IMR-90 (cell line): ENCODE measurements around the gene MRPL44. TPM values are rescaled to one million over a fixed set of nuclear protein-coding genes. Genes with fewer than 3 reads are reported as not detected.

ENCODE experiments used
- ATAC-seq: fragments of 200-7000 bp; cut with Tn5 transposase; 2 replicates; pipeline ENCODE4 v1.9.1; 2020; ENCODE audit warnings: low read depth, mild to moderate bottlenecking, moderate library complexity
- BruUV-seq: library from RNA; stranded (reverse); fragments of 400-500 nt; replicated peaks from 2 replicates; lab custom pipeline; 2021; lab: Mats Ljungman, UMichigan
- CTCF ChIA-PET: fragments of 300-600 bp; formaldehyde crosslinking; extraction: SDS; loops from one replicate; lab custom pipeline; 2021; ENCODE audit warnings: antibody characterized with exemption; lab: Yijun Ruan, JAX
- POLR2A ChIA-PET: fragments of 300-600 bp; sonication (Branson Sonifier 250); formaldehyde crosslinking; loops from one replicate; lab custom pipeline; 2022; ENCODE audit warnings: antibody characterized with exemption; ENCODE audit not compliant: unreplicated experiment; lab: Charles Lee
- DNase-seq: peaks from one replicate; pipeline ENCODE4 v3.0.0; 2013
- H2AFZ ChIP-seq: replicated peaks from 2 replicates; pipeline ENCODE3; 2013; ENCODE audit warnings: low read length, mild to moderate bottlenecking; ENCODE audit not compliant: poor library complexity
- H2AK5ac ChIP-seq: 2 replicates; pipeline ENCODE4 v1.6.1; 2013; ENCODE audit warnings: low read depth, low read length, inconsistent platforms
- H2AK9ac ChIP-seq: replicated peaks from 2 replicates; pipeline ENCODE3; 2013; ENCODE audit warnings: mild to moderate bottlenecking, low read depth, low read length, moderate library complexity; ENCODE audit not compliant: poor library complexity
- H2BK120ac ChIP-seq: 2 replicates; pipeline ENCODE4 v1.6.1; 2013; ENCODE audit warnings: low read depth, low read length, inconsistent platforms
- H2BK15ac ChIP-seq: 3 replicates; pipeline ENCODE4 v1.6.1; 2013; ENCODE audit warnings: low read depth, low read length, inconsistent platforms
- H2BK20ac ChIP-seq: 2 replicates; pipeline ENCODE4 v1.6.1; 2013; ENCODE audit warnings: low read depth, mild to moderate bottlenecking, inconsistent platforms, low read length, moderate library complexity
- H2BK5ac ChIP-seq: 2 replicates; pipeline ENCODE4 v1.6.1; 2013; ENCODE audit warnings: mild to moderate bottlenecking, low read depth, low read length, inconsistent platforms; ENCODE audit not compliant: poor library complexity, severe bottlenecking
- H3K14ac ChIP-seq: replicated peaks from 2 replicates; pipeline ENCODE4 v1.6.1; 2013; ENCODE audit warnings: low read depth, low read length, inconsistent platforms
- H3K18ac ChIP-seq: 2 replicates; pipeline ENCODE4 v1.6.1; 2013; ENCODE audit warnings: low read depth, low read length, control low read depth
- H3K23ac ChIP-seq: 2 replicates; pipeline ENCODE4 v1.6.1; 2013; ENCODE audit warnings: low read depth, low read length, inconsistent platforms
- H3K27ac ChIP-seq: 2 replicates; pipeline ENCODE4 v1.5.1; 2013; ENCODE audit warnings: mild to moderate bottlenecking, control low read depth, low read length; ENCODE audit not compliant: insufficient read depth
- H3K27me3 ChIP-seq: 2 replicates; pipeline ENCODE4 v1.6.1; 2013; ENCODE audit warnings: low read length; ENCODE audit not compliant: control insufficient read depth, insufficient read depth
- H3K36me3 ChIP-seq: 2 replicates; pipeline ENCODE4 v1.6.1; 2013; ENCODE audit warnings: low read length, mixed read lengths; ENCODE audit not compliant: control insufficient read depth, insufficient read depth
- H3K4ac ChIP-seq: 2 replicates; pipeline ENCODE4 v1.6.1; 2013; ENCODE audit warnings: low read depth, low read length, inconsistent platforms
- H3K4me1 ChIP-seq: 2 replicates; pipeline ENCODE4 v1.6.1; 2013; ENCODE audit warnings: low read length, mixed read lengths; ENCODE audit not compliant: control insufficient read depth, insufficient read depth
- H3K4me2 ChIP-seq: 2 replicates; pipeline ENCODE4 v1.6.1; 2013; ENCODE audit warnings: low read depth, mild to moderate bottlenecking, control low read depth, low read length, moderate library complexity
- H3K4me3 ChIP-seq: 2 replicates; pipeline ENCODE4 v1.5.1; 2013; ENCODE audit warnings: low read depth, mild to moderate bottlenecking, control low read depth, low read length, moderate library complexity; ENCODE audit not compliant: insufficient read depth
- H3K56ac ChIP-seq: 2 replicates; pipeline ENCODE4 v1.6.1; 2013; ENCODE audit warnings: low read length, inconsistent platforms; ENCODE audit not compliant: insufficient read depth; ENCODE audit errors: extremely low read depth
- H3K79me1 ChIP-seq, 2 experiments: 2 replicates each; pipeline ENCODE4 v1.6.1; 2013; ENCODE audit warnings: low read length in 2 of 2, inconsistent platforms in 1 of 2, low read depth in 1 of 2
- H3K9ac ChIP-seq: 2 replicates; pipeline ENCODE4 v1.6.1; 2013; ENCODE audit warnings: low read depth, low read length, control low read depth
- H3K9me1 ChIP-seq: 2 replicates; pipeline ENCODE4 v1.6.1; 2013; ENCODE audit warnings: low read length, inconsistent platforms; ENCODE audit not compliant: insufficient read depth
- H3K9me3 ChIP-seq: 2 replicates; pipeline ENCODE4 v1.6.1; 2013; ENCODE audit warnings: low read length; ENCODE audit not compliant: control insufficient read depth, insufficient read depth
- H4K20me1 ChIP-seq: 2 replicates; pipeline ENCODE4 v1.6.1; 2013; ENCODE audit warnings: low read length, inconsistent platforms; ENCODE audit not compliant: insufficient read depth
- H4K5ac ChIP-seq: 2 replicates; pipeline ENCODE4 v1.6.1; 2013; ENCODE audit warnings: mild to moderate bottlenecking, low read depth, low read length, control low read depth
- H4K8ac ChIP-seq, 2 experiments: 2 replicates each; pipeline ENCODE4 v1.6.1; 2013; ENCODE audit warnings: low read depth in 2 of 2, low read length in 2 of 2, control low read depth in 1 of 2, inconsistent platforms in 1 of 2
- H4K91ac ChIP-seq: 2 replicates; pipeline ENCODE4 v1.6.1; 2013; ENCODE audit warnings: low read depth, low read length, inconsistent platforms; ENCODE audit not compliant: insufficient read depth
- BHLHE40 ChIP-seq: fragments of 150-350 bp; IDR thresholded peaks from 2 replicates; pipeline ENCODE4 v1.6.1; 2016; ENCODE audit warnings: mild to moderate bottlenecking, low read depth, low read length
- CEBPB ChIP-seq: IDR thresholded peaks from 2 replicates; pipeline ENCODE4 v1.6.1; 2012; ENCODE audit warnings: low read depth, low read length, improper control_type of control experiment
- CHD1 ChIP-seq: IDR thresholded peaks from 2 replicates; pipeline ENCODE4 v1.6.1; 2012; ENCODE audit warnings: low read depth, low read length, improper control_type of control experiment
- CTCF ChIP-seq: conservative IDR thresholded peaks from 2 replicates; pipeline ENCODE4 v1.5.1; 2012; ENCODE audit warnings: mild to moderate bottlenecking, low read depth, low read length, improper control_type of control experiment
- ELK1 ChIP-seq: fragments of 150-350 bp; IDR thresholded peaks from 2 replicates; pipeline ENCODE4 v1.6.1; 2016; ENCODE audit warnings: low read depth, mild to moderate bottlenecking, low read length, moderate library complexity, borderline replicate concordance
- FOS ChIP-seq: fragments of 150-350 bp; IDR thresholded peaks from 2 replicates; pipeline ENCODE4 v1.6.1; 2016; ENCODE audit warnings: low read depth, low read length
- MAFK ChIP-seq: IDR thresholded peaks from 2 replicates; pipeline ENCODE4 v1.6.1; 2012; ENCODE audit warnings: low read depth, low read length, improper control_type of control experiment
- MAZ ChIP-seq: IDR thresholded peaks from 2 replicates; pipeline ENCODE4 v1.6.1; 2012; ENCODE audit warnings: low read depth, mild to moderate bottlenecking, low read length, improper control_type of control experiment, moderate library complexity, borderline replicate concordance
- MXI1 ChIP-seq: IDR thresholded peaks from 2 replicates; pipeline ENCODE4 v1.6.1; 2012; ENCODE audit warnings: low read depth, mild to moderate bottlenecking, low read length, moderate library complexity, borderline replicate concordance
- NFE2L2 ChIP-seq: fragments of 150-350 bp; IDR thresholded peaks from 2 replicates; pipeline ENCODE4 v1.6.1; 2016; ENCODE audit warnings: low read depth, mild to moderate bottlenecking, low read length
- POLR2A ChIP-seq: IDR thresholded peaks from 2 replicates; pipeline ENCODE4 v1.6.1; 2012; ENCODE audit warnings: mild to moderate bottlenecking, low read depth, low read length
- RAD21 ChIP-seq: IDR thresholded peaks from 2 replicates; pipeline ENCODE4 v1.6.1; 2012; ENCODE audit warnings: low read length, improper control_type of control experiment
- RCOR1 ChIP-seq: IDR thresholded peaks from 2 replicates; pipeline ENCODE4 v1.6.1; 2012; ENCODE audit warnings: mild to moderate bottlenecking, low read length, improper control_type of control experiment; ENCODE audit not compliant: insufficient replicate concordance
- RFX5 ChIP-seq: IDR thresholded peaks from 2 replicates; pipeline ENCODE4 v1.8.0; 2012; ENCODE audit warnings: low read depth, mild to moderate bottlenecking, low read length, moderate library complexity
- SMC3 ChIP-seq: fragments of 150-350 bp; IDR thresholded peaks from 2 replicates; pipeline ENCODE4 v1.6.1; 2016; ENCODE audit warnings: low read depth, mild to moderate bottlenecking, antibody characterized with exemption, low read length, moderate library complexity
- USF2 ChIP-seq: fragments of 150-350 bp; IDR thresholded peaks from 2 replicates; pipeline ENCODE4 v1.6.1; 2017; ENCODE audit warnings: mild to moderate bottlenecking, antibody characterized with exemption, low read length, low read depth
- WGBS, 2 experiments: methylation state at CpG; one replicate each; pipeline versions ENCODE4 v1.1.5 to v1.1.7; 2013; ENCODE audit warnings: missing lambda C conversion rate in 2 of 2; ENCODE audit not compliant: insufficient read length in 1 of 2; ENCODE audit errors: extremely low coverage in 2 of 2; 5-methylcytosine and 5-hydroxymethylcytosine counted together
- dilution Hi-C: fragments of 300-500 bp; cut with HindIII; formaldehyde crosslinking; loops from one replicate; pipeline ENCODE4 v1.14.3; 2018; ENCODE audit warnings: low sequenced_read_pairs; ENCODE audit not compliant: unreplicated experiment
- in situ Hi-C: fragments of 300-500 bp; cut with MboI; formaldehyde crosslinking; loops from 3 replicates; pipeline ENCODE4 v1.14.3; 2019; ENCODE audit warnings: low sequenced_read_pairs, inconsistent platforms, mixed read lengths
- intact Hi-C: fragments of 100-400 bp; cut with micrococcal nuclease; formaldehyde crosslinking; loops from 2 replicates; pipeline ENCODE4 v1.10.0; 2022
- polyA plus RNA-seq, 3 experiments: library from polyadenylated mRNA; depleted of rRNA; stranded (reverse); fragments of >200 nt; gene quantifications; 2 replicates each; pipeline ENCODE4 v1.2.3, GENCODE V29; 2012; ENCODE audit warnings: low replicate concordance in 1 of 3
- total RNA-seq: library from RNA; depleted of rRNA; stranded (reverse); fragments of >200 nt; gene quantifications from 2 replicates; pipeline ENCODE4 v1.2.3, GENCODE V29; 2012

The MRPL44 gene
- total and polyA plus RNA-seq, 2 of the 4 experiments (the other 2 are of a cell fraction) = 18.6 to 20.1 TPM

GRCh38 chr2:223923976-223924375 is 33.3 kb upstream of the MRPL44 start:
- DNase-seq (no peak), ATAC-seq (no peak)
- Histone ChIP-seq H3K9me3 (no peaks in the 10 kb centered on the region; the same call in none of the 2 replicates), H3K4me2 (no peak overlapping the region), H2BK5ac (no peak overlapping the region), H3K36me3 (peaks cover 8% of the 10 kb centered on the region), H2BK15ac (no peak overlapping the region), H3K27me3 (no peaks in the 10 kb centered on the region), H3K56ac (no peak overlapping the region), H3K18ac (no peak overlapping the region), H2AK9ac (no peak overlapping the region), H2AK5ac (no peak overlapping the region), H3K4me1 (peaks cover 20% of the 10 kb centered on the region), H2BK120ac (no peak overlapping the region), H3K4ac (no peak overlapping the region), H4K91ac (no peak overlapping the region), H3K27ac (no peak overlapping the region), H2BK20ac (no peak overlapping the region), H4K20me1 (peaks cover 59% of the 10 kb centered on the region), H4K5ac (no peak overlapping the region), H3K23ac (no peak overlapping the region), H3K4me3 (no peak overlapping the region), H3K9ac (no peak overlapping the region), H3K9me1 (peaks cover 32% of the 10 kb centered on the region), H4K8ac (no peak overlapping the region), H2AFZ (no peak overlapping the region), H3K79me1 (peaks cover 23 to 81% of the 10 kb centered on the region in 2 experiments), H3K14ac (no peak overlapping the region)
- ChIA-PET POLR2A (no interaction called here), CTCF (no interaction called here)
- no peak for TF ChIP-seq CEBPB
- TF ChIP-seq NFE2L2 = no peak
- TF ChIP-seq CHD1 = no peak
- no peak for TF ChIP-seq RCOR1
- no peak for TF ChIP-seq MAFK
- TF ChIP-seq POLR2A = no peak
- no peak for TF ChIP-seq FOS
- TF ChIP-seq BHLHE40 = no peak
- TF ChIP-seq ELK1 = no peak
- no peak for TF ChIP-seq RFX5
- TF ChIP-seq MAZ = no peak
- no peak for TF ChIP-seq RAD21
- TF ChIP-seq SMC3 = no peak
- no peak for TF ChIP-seq CTCF
- TF ChIP-seq MXI1 = no peak
- TF ChIP-seq USF2 = no peak
- intact Hi-C loops = no loop called here
- in situ Hi-C loops = no loop called here
- BruUV-seq = no TSS peak
- WGBS, 2 experiments = 100% methylated on average over 1 of the region's 2 CpGs; no CpG with 5 or more reads in 1 of the 2 experiments
- dilution Hi-C loops = no loop called here
